RWPE2 (cell line): Measurements from ENCODE around the gene PCYT2.

Experiments used
- ATAC-seq: fragments of 200-7000 bp; cut with Tn5 transposase; 3 replicates; pipeline ENCODE4 v1.9.1; 2021; ENCODE audit warnings: low read depth
- DNase-seq: peaks from one replicate; pipeline ENCODE4 v3.0.0-alpha.2; 2020; ENCODE audit warnings: low spot score
- H3K27ac ChIP-seq: fragments of 450-650 bp; 2 replicates; pipeline ENCODE4 v1.5.1; 2017; ENCODE audit warnings: mild to moderate bottlenecking; ENCODE audit not compliant: poor library complexity, severe bottlenecking
- H3K27me3 ChIP-seq: fragments of 250-450 bp; sonication (Bioruptor Pico); 2 replicates; pipeline ENCODE4 v1.5.1; 2021; ENCODE audit warnings: mild to moderate bottlenecking, moderate library complexity; ENCODE audit not compliant: insufficient read depth, poor library complexity, severe bottlenecking
- H3K36me3 ChIP-seq: fragments of 250-450 bp; sonication (Bioruptor Pico); 2 replicates; pipeline ENCODE4 v1.5.1; 2020; ENCODE audit warnings: low read depth, mild to moderate bottlenecking, moderate library complexity
- H3K4me1 ChIP-seq: fragments of 250-450 bp; sonication (Bioruptor Pico); 2 replicates; pipeline ENCODE4 v1.5.1; 2021; ENCODE audit warnings: mild to moderate bottlenecking, moderate library complexity; ENCODE audit not compliant: insufficient read depth, poor library complexity, severe bottlenecking
- H3K4me3 ChIP-seq: fragments of 250-450 bp; sonication (Bioruptor Pico); 2 replicates; pipeline ENCODE4 v1.5.1; 2021; ENCODE audit warnings: mild to moderate bottlenecking, moderate library complexity; ENCODE audit not compliant: severe bottlenecking
- H3K9me3 ChIP-seq: fragments of 250-450 bp; sonication (Bioruptor Pico); 2 replicates; pipeline ENCODE4 v1.5.1; 2021; ENCODE audit warnings: mild to moderate bottlenecking, moderate library complexity; ENCODE audit not compliant: severe bottlenecking
- CTCF ChIP-seq: fragments of 450-650 bp; IDR thresholded peaks from one replicate; pipeline ENCODE4 v1.5.1; 2017; ENCODE audit warnings: mild to moderate bottlenecking, moderate library complexity; ENCODE audit not compliant: poor library complexity, severe bottlenecking

The PCYT2 gene

GRCh38 chr17:81957691-81958432 lies 46.7 kb upstream of the PCYT2 start:
- Histone ChIP-seq H3K27ac (no peak overlapping the region), H3K36me3 (no peaks in the 10 kb centered on the region), H3K4me1 (no peaks in the 10 kb centered on the region), H3K4me3 (no peak overlapping the region), H3K9me3 (no peaks in the 10 kb centered on the region), H3K27me3 (peaks cover 38% of the 10 kb centered on the region)
- no peak for ATAC-seq
- no peak for TF ChIP-seq CTCF
- peak; percentile 64 for DNase-seq

- H3K27ac ChIP-seq, result no peak overlapping the region
- TF ChIP-seq CTCF, result no peak
- no peaks in the 10 kb centered on the region for H3K36me3 ChIP-seq
- no peak for ATAC-seq
- peaks cover 28% of the 10 kb centered on the region for H3K27me3 ChIP-seq
- H3K4me1 ChIP-seq, result no peaks in the 10 kb centered on the region
- no peak overlapping the region for H3K4me3 ChIP-seq
- H3K9me3 ChIP-seq, result no peaks in the 10 kb centered on the region
- DNase-seq, result peak; percentile 63
These were observed 45.7 kb upstream of the PCYT2 start for GRCh38 chr17:81956607-81957589.

- Histone ChIP-seq H3K9me3 (no peaks in the 10 kb centered on the region), H3K27ac (no peak overlapping the region), H3K36me3 (no peaks in the 10 kb centered on the region), H3K4me3 (no peak overlapping the region), H3K27me3 (peaks cover 24% of the 10 kb centered on the region), H3K4me1 (no peaks in the 10 kb centered on the region)
- DNase-seq (no peak), ATAC-seq (no peak)
- TF ChIP-seq CTCF, result no peak
These were observed 44.8 kb upstream of the PCYT2 start for GRCh38 chr17:81955756-81956544.

- no peaks in the 10 kb centered on the region for H3K36me3 ChIP-seq
- TF ChIP-seq CTCF, result no peak
- H3K4me1 ChIP-seq, result no peaks in the 10 kb centered on the region
- H3K4me3 ChIP-seq, result no peak overlapping the region
- no peaks in the 10 kb centered on the region for H3K9me3 ChIP-seq
- ATAC-seq, result no peak
- no peak overlapping the region for H3K27ac ChIP-seq
- DNase-seq, result peak; percentile 68
- H3K27me3 ChIP-seq, result peaks cover 19% of the 10 kb centered on the region
These were observed 44.0 kb upstream of the PCYT2 start for GRCh38 chr17:81955058-81955681.
